Left colon (tissue), 2 donors: ENCODE results near the gene TEX53. TPM values are rescaled to one million over a fixed set of nuclear protein-coding genes. Genes with fewer than 3 reads are reported as not detected.
A peak's percentile ranks its signal among the peaks of the same experiment; 100 is the strongest.

Experiments used
- ATAC-seq: fragments of 200-7000 bp; cut with Tn5 transposase; one replicate; pipeline ENCODE4 v1.9.1; 2020; ENCODE audit warnings: mild to moderate bottlenecking, moderate library complexity
- DNase-seq, 2 donors: peaks; one replicate each; pipeline ENCODE4 v3.0.0-alpha.2; 2020
- intact Hi-C, 2 donors: fragments of 100-400 bp; cut with DNase I in 1 of 2; cut with micrococcal nuclease in 1 of 2; formaldehyde crosslinking; loops; one replicate each; pipeline versions ENCODE4 v1.11.2 to v1.14.0; 2022; cut with DNase I, micrococcal nuclease
- long read RNA-seq: library from polyadenylated mRNA; unstranded; transcript quantifications from one replicate; pipeline ENCODE4 v2.0.0, GENCODE V29; 2021
- total RNA-seq, 2 donors: library from RNA; stranded (reverse); fragmentation: NEBNext Ultra II Directional; extraction: Animal tissue kit (Norgen Biotek cat#: 25700); gene quantifications; one replicate each; pipeline ENCODE4 v1.2.1, GENCODE V29; 2021
- donor health status: DM: no; HTN: no; CAD: no.
- donor health status: DM: yes; HTN: yes; CAD: no.

The TEX53 gene
- total RNA-seq: not detected
- long read RNA-seq: 0 reads

- DNase-seq (no peak), ATAC-seq (no peak)
- intact Hi-C loops: loop anchor here in 1 of 2 donors (10.0 kb wide), 1 partner anchor 243 kb away; no protein-coding TSS in a partner anchor
Measured at GRCh38 chr9:114657705-114658104, at the start of gene TEX53. Gene TEX53, minus strand, starts transcription at chr9:114657805. Its CDS starts 31 bp downstream, at chr9:114657774.

- ATAC-seq (no peak), DNase-seq (no peak)
- intact Hi-C loops: no loop called here
Measured at GRCh38 chr9:114706711-114707110, 49.1 kb upstream of the TEX53 start.

GRCh38 chr9:114701988-114702387 lies 44.4 kb upstream of the TEX53 start:
- ATAC-seq (no peak), DNase-seq (no peak)
- intact Hi-C loops: no loop called here

- DNase-seq (no peak), ATAC-seq (no peak)
- intact Hi-C loops: no loop called here
Measured at GRCh38 chr9:114697951-114698351, 40.3 kb upstream of the TEX53 start.

- intact Hi-C loops: no loop called here
- no peak for ATAC-seq
- DNase-seq: no peak
Measured at GRCh38 chr9:114696814-114697544, 39.4 kb upstream of the TEX53 start.

GRCh38 chr9:114695948-114696347 lies 38.3 kb upstream of the TEX53 start:
- DNase-seq (no peak), ATAC-seq (no peak)
- intact Hi-C loops: no loop called here

- DNase-seq (no peak), ATAC-seq (no peak)
- intact Hi-C loops: no loop called here
Measured at GRCh38 chr9:114694719-114695269, 37.2 kb upstream of the TEX53 start.

GRCh38 chr9:114694146-114694545 lies 36.5 kb upstream of the TEX53 start:
- ATAC-seq (peak; percentile 52), DNase-seq (no peak)
- intact Hi-C loops: no loop called here

GRCh38 chr9:114693248-114693855 lies 35.7 kb upstream of the TEX53 start:
- ATAC-seq: peak; percentile 87
- intact Hi-C loops: no loop called here
- DNase-seq: peak in 1 of 2 donors; percentile 12

- intact Hi-C loops: no loop called here
- no peak for DNase-seq
- no peak for ATAC-seq
Measured at GRCh38 chr9:114691956-114692295, 34.3 kb upstream of the TEX53 start.

GRCh38 chr9:114691046-114691955 lies 33.7 kb upstream of the TEX53 start:
- intact Hi-C loops: no loop called here
- no peak for ATAC-seq
- DNase-seq: no peak

- ATAC-seq (no peak), DNase-seq (no peak)
- intact Hi-C loops: no loop called here
Measured at GRCh38 chr9:114690308-114690707, 32.7 kb upstream of the TEX53 start.

- DNase-seq (no peak), ATAC-seq (no peak)
- intact Hi-C loops: loop anchor here in 1 of 2 donors (10.0 kb wide), 1 partner anchor 225 kb away; no protein-coding TSS in a partner anchor
Measured at GRCh38 chr9:114689813-114690212, 32.2 kb upstream of the TEX53 start.

GRCh38 chr9:114688909-114689610 lies 31.5 kb upstream of the TEX53 start:
- DNase-seq (no peak), ATAC-seq (no peak)
- intact Hi-C loops: loop anchor here in 1 of 2 donors (10.0 kb wide), 1 partner anchor 226 kb away; no protein-coding TSS in a partner anchor

GRCh38 chr9:114688379-114688778 lies 30.8 kb upstream of the TEX53 start:
- ATAC-seq (no peak), DNase-seq (no peak)
- intact Hi-C loops: loop anchor here in 1 of 2 donors (10.0 kb wide), 1 partner anchor 226 kb away; no protein-coding TSS in a partner anchor

- intact Hi-C loops: loop anchor here in 1 of 2 donors (10.0 kb wide), 1 partner anchor 228 kb away; no protein-coding TSS in a partner anchor
- DNase-seq (no peak), ATAC-seq (no peak)
Measured at GRCh38 chr9:114687034-114687433, 29.4 kb upstream of the TEX53 start.

GRCh38 chr9:114685951-114686350 lies 28.3 kb upstream of the TEX53 start:
- intact Hi-C loops: loop anchor here in 1 of 2 donors (10.0 kb wide), 1 partner anchor 229 kb away; no protein-coding TSS in a partner anchor
- DNase-seq: no peak
- ATAC-seq: no peak

- ATAC-seq (no peak), DNase-seq (no peak)
- intact Hi-C loops: loop anchor here in 1 of 2 donors (5.0 to 10.0 kb wide), 2 partner anchors 231 to 328 kb away; no protein-coding TSS in a partner anchor
Measured at GRCh38 chr9:114684036-114684435, 26.4 kb upstream of the TEX53 start.
